Right atrium auricular region (tissue), 2 donors: ENCODE results near the gene STK11IP. TPM values are rescaled to one million over a fixed set of nuclear protein-coding genes. Genes with fewer than 3 reads are reported as not detected.

ENCODE experiments used
- DNase-seq: peaks from one replicate; pipeline ENCODE4 v3.0.0-alpha.2; 2019; ENCODE audit warnings: low spot score
- H3K27ac ChIP-seq, 2 donors: fragments of 200-600 bp; sonication (generic); 1 replicate in 1 of 2; 2 replicates in 1 of 2; pipeline ENCODE4 v1.5.1; 2016 to 2019
- H3K27me3 ChIP-seq, 2 donors: fragments of 200-600 bp; sonication (generic); one replicate each; pipeline versions ENCODE4 v1.5.1 to v1.6.0; 2017 to 2019
- H3K36me3 ChIP-seq: fragments of 200-600 bp; sonication (generic); one replicate; pipeline ENCODE4 v1.5.1; 2016
- H3K4me1 ChIP-seq, 2 donors: fragments of 200-600 bp; sonication (generic); one replicate each; pipeline versions ENCODE4 v1.5.1 to v1.6.0; 2017 to 2019
- H3K4me3 ChIP-seq, 2 donors: fragments of 200-600 bp; sonication (generic); 1 replicate in 1 of 2; 2 replicates in 1 of 2; pipeline ENCODE4 v1.5.1; 2017 to 2019; ENCODE audit warnings: mild to moderate bottlenecking in 1 of 2, moderate library complexity in 1 of 2
- H3K9me3 ChIP-seq, 2 donors: fragments of 200-600 bp; sonication (generic); one replicate each; pipeline ENCODE4 v1.5.1; 2019
- total RNA-seq, 2 donors: library from RNA; depleted of rRNA; stranded (reverse); fragments of >200 nt; gene quantifications; one replicate each; pipeline ENCODE4 v1.1.0, GENCODE V29; 2016
- TF ChIP-seq, protein P1 (sequence below), 2 donors: fragments of 200-600 bp; sonication (generic); IDR thresholded peaks; one replicate each; pipeline ENCODE4 v1.5.1; 2019; ENCODE audit warnings: antibody characterized with exemption in 2 of 2

Gene STK11IP
- total RNA-seq, 2 donors from 2014 or later, result 5.5 to 6.6 TPM

DNA sequence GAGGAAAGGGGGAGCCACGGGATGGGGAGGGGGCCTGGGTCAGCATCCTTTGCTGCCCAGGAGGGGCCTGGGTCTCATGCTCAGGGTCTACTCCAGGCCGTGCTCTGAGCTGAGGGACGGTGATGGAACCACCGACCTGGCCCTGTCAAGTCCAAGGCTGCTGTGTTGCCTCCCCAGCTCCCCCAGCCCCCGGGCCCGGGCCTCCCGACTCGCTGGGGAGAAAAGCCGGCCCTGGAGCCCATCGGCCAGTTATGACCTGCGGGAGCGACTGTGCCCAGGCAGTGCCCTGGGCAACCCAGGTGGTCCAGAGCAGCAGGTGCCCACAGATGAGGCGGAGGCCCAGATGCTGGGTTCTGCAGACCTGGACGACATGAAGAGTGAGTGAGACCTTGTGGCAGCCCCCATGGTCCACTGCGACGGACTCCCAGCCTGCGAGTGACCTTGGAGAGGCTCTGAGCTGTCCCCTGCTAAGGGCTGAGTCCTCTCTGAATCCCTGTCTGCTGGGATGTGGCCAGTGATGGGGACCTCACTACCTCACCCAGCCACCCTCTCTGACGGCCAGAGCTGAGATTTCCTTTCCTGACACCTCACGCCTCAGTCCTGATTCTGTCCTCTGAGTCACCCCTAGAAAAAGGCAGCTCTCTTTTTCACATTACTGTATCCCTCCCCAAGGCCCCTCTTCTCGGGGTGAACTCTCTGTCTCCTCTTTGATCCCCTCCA, 32.5 kb downstream of the STK11IP start:
- no peak for DNase-seq
- Histone ChIP-seq H3K27ac (peak overlapping the region; percentile 90 to 98), H3K27me3 (no peaks in the 10 kb centered on the region), H3K4me3 (peak overlapping the region; percentile 24 to 59), H3K4me1 (peaks cover 0 to 62% of the 10 kb centered on the region in 2 donors), H3K9me3 (no peaks in the 10 kb centered on the region), H3K36me3 (peaks cover 34% of the 10 kb centered on the region)
- TF ChIP-seq, protein P1, sequence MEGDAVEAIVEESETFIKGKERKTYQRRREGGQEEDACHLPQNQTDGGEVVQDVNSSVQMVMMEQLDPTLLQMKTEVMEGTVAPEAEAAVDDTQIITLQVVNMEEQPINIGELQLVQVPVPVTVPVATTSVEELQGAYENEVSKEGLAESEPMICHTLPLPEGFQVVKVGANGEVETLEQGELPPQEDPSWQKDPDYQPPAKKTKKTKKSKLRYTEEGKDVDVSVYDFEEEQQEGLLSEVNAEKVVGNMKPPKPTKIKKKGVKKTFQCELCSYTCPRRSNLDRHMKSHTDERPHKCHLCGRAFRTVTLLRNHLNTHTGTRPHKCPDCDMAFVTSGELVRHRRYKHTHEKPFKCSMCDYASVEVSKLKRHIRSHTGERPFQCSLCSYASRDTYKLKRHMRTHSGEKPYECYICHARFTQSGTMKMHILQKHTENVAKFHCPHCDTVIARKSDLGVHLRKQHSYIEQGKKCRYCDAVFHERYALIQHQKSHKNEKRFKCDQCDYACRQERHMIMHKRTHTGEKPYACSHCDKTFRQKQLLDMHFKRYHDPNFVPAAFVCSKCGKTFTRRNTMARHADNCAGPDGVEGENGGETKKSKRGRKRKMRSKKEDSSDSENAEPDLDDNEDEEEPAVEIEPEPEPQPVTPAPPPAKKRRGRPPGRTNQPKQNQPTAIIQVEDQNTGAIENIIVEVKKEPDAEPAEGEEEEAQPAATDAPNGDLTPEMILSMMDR (IDR thresholded peaks at IDR 0.05), result no peak

DNA sequence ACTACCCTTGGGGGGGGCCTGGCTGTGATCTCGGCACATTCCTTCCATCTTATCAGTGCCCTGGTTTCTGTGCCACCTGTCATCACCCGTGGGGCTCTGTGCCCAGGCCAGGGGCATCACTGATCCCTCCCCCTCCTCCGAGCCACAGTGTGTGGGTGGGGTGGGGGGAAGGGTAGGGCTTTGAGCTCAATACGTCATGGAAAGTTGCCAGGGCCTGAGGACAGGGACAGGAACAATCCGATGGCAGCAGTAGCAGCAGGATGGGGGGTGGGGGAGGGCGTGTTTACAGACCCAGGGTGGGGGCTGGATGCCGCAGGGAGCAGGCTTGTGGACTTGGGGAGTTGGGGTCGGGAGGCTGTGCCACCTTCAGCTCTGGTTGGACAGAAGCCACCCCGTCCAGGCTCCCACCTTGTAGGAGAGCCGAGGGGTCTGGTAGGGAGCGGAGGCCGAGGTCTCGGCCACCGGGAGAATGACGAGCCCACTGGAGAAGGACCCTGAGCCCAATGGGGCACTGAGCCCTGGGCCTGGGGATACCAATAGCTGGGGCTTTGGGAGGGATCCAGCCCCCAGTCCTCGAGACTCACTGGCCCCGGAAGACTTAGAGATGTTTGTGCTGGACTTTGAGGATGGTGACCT, 33.2 kb downstream of the STK11IP start:
- TF ChIP-seq, protein P1 (IDR thresholded peaks at IDR 0.05), result no peak
- Histone ChIP-seq H3K27ac (peak overlapping the region; percentile 90 to 98), H3K4me1 (peaks cover 0 to 62% of the 10 kb centered on the region in 2 donors), H3K4me3 (peak overlapping the region; percentile 45 to 47), H3K36me3 (peaks cover 42% of the 10 kb centered on the region), H3K9me3 (no peaks in the 10 kb centered on the region), H3K27me3 (no peaks in the 10 kb centered on the region)
- peak; percentile 83 for DNase-seq

DNA sequence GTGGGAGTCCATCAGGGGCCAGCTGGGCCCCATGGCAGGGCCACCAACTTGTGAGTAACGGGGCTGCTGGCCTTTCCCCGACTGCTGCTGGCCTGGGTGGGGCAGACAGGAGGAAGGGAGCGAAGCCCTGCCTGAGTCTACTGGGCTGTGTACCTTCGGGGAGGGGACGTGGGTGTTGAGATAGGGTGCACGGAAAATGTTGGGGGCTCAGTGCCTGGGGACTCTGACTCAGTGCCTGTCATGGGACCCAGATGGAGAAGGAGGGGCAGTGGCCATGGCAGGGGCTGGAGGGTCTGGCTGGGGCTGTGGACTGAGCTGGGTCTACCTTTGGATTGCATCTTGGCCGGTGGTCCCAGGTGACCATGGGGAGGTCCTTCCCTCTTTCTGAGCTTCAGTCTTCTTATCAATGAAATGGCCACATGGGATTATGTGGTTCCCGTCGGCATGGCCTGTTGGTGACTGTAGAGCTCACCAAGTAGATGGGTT, 33.8 kb downstream of the STK11IP start:
- peaks cover 47% of the 10 kb centered on the region for H3K36me3 ChIP-seq
- H3K4me1 ChIP-seq, result peaks cover 0 to 64% of the 10 kb centered on the region in 2 donors
- H3K27ac ChIP-seq, result peak overlapping the region; percentile 90 to 98
- no peak for DNase-seq
- H3K9me3 ChIP-seq, result no peaks in the 10 kb centered on the region
- TF ChIP-seq, protein P1 (IDR thresholded peaks at IDR 0.05), result no peak
- H3K27me3 ChIP-seq, result no peaks in the 10 kb centered on the region
- H3K4me3 ChIP-seq, result peak overlapping the region; percentile 45 to 47

DNA sequence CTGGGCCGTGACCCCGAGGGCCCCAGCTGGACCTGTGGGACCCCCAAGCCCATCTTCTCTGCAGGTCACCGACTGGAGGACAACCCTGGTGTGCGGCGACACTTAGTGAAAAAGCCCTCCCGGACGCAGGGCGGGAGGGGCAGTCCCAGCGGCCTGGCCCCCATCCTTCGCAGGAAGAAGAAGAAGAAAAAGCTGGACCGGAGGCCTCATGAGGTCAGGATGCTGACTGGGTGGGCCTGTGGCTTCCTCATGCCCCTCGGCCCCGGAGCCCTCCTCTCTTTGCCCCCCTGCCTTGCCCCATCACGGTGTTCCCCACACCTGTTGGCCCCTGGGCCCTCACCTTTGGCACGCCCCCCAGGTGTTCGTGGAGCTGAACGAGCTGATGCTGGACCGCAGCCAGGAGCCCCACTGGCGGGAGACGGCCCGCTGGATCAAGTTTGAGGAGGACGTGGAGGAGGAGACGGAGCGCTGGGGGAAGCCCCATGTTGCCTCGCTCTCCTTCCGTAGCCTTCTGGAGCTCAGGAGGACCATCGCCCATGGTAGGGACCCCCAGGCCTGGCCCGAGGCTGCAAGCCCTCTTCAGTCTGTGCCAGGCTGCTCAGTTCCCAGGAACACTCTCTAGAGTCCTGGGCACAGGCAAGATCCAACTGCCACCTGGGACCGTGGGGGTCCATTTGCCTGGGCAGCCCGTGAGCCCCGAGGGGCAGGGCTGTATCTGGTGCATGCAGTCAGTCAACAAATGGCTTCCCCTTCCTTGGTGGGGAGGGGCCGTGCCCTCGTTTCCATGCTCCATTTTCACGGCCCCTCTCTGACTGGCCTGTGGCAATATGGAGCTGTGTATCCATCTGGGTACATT, 34.5 kb downstream of the STK11IP start:
- Histone ChIP-seq H3K27ac (peak overlapping the region; percentile 90 to 98), H3K36me3 (peaks cover 54% of the 10 kb centered on the region), H3K27me3 (no peaks in the 10 kb centered on the region), H3K4me3 (peak overlapping the region; percentile 45 to 47), H3K9me3 (no peaks in the 10 kb centered on the region), H3K4me1 (peaks cover 0 to 60% of the 10 kb centered on the region in 2 donors)
- DNase-seq, result no peak
- TF ChIP-seq, protein P1 (IDR thresholded peaks at IDR 0.05), result no peak

DNA sequence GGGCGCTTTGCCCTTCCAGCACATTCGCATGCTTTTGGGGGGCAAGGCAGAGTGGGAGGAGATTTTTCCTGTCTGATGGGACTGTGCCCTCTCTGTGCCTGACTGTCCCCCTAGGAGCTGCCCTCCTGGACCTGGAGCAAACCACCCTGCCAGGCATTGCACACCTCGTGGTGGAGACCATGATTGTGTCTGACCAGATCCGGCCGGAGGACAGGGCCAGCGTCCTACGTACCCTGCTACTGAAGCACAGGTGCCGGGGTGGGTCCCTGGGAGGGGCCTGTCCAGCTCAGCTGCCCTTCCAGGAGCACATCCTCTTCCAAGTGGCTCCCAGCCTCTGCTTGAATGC, 35.1 kb downstream of the STK11IP start:
- Histone ChIP-seq H3K4me1 (peaks cover 0 to 63% of the 10 kb centered on the region in 2 donors), H3K9me3 (no peaks in the 10 kb centered on the region), H3K27me3 (no peaks in the 10 kb centered on the region), H3K36me3 (peaks cover 60% of the 10 kb centered on the region), H3K27ac (peak overlapping the region; percentile 90 to 98), H3K4me3 (peak overlapping the region; percentile 45 to 47)
- TF ChIP-seq, protein P1 (IDR thresholded peaks at IDR 0.05), result no peak
- DNase-seq, result no peak
